Mucosa of rectum (tissue), 2 donors: ENCODE results near the gene CNOT6.
"Not testable (repeated sequence)": the region's sequence is repeated elsewhere in the genome, so short reads cannot be mapped to it uniquely, and the experiment has no call there.

Experiments used
- H3K27ac ChIP-seq, 2 donors: one replicate each; pipeline ENCODE4 v1.7.0; 2013; ENCODE audit warnings: inconsistent platforms in 2 of 2, low read depth in 2 of 2, low read length in 2 of 2
- H3K27me3 ChIP-seq, 2 donors: one replicate each; pipeline ENCODE4 v1.7.0; 2013; ENCODE audit warnings: low read length in 2 of 2; ENCODE audit not compliant: control insufficient read depth in 2 of 2, insufficient read depth in 2 of 2
- H3K36me3 ChIP-seq, 2 donors: one replicate each; pipeline ENCODE4 v1.7.0; 2013; ENCODE audit warnings: low read length in 2 of 2; ENCODE audit not compliant: control insufficient read depth in 2 of 2, insufficient read depth in 2 of 2
- H3K4me1 ChIP-seq, 2 donors: one replicate each; pipeline ENCODE4 v1.7.0; 2013; ENCODE audit warnings: low read length in 2 of 2, mild to moderate bottlenecking in 1 of 2; ENCODE audit not compliant: control insufficient read depth in 2 of 2, insufficient read depth in 2 of 2
- H3K4me3 ChIP-seq, 2 donors: one replicate each; pipeline ENCODE4 v1.7.0; 2013; ENCODE audit warnings: low read length in 2 of 2
- H3K9ac ChIP-seq, 2 donors: one replicate each; pipeline ENCODE4 v1.7.0; 2013; ENCODE audit warnings: low read length in 2 of 2, low read depth in 1 of 2, mild to moderate bottlenecking in 1 of 2
- H3K9me3 ChIP-seq, 2 donors: one replicate each; pipeline ENCODE4 v1.7.0; 2013; ENCODE audit warnings: low read length in 2 of 2; ENCODE audit not compliant: control insufficient read depth in 2 of 2
- donor health status: healthy.
- donor health status: Normal muscosa, but diverticular disease.

CNOT6 gene

GRCh38 chr5:180492226-180492903, 1.8 kb upstream of the CNOT6 start:
- Histone ChIP-seq H3K4me3 (no peak overlapping the region), H3K9ac (no peak overlapping the region)

DNA sequence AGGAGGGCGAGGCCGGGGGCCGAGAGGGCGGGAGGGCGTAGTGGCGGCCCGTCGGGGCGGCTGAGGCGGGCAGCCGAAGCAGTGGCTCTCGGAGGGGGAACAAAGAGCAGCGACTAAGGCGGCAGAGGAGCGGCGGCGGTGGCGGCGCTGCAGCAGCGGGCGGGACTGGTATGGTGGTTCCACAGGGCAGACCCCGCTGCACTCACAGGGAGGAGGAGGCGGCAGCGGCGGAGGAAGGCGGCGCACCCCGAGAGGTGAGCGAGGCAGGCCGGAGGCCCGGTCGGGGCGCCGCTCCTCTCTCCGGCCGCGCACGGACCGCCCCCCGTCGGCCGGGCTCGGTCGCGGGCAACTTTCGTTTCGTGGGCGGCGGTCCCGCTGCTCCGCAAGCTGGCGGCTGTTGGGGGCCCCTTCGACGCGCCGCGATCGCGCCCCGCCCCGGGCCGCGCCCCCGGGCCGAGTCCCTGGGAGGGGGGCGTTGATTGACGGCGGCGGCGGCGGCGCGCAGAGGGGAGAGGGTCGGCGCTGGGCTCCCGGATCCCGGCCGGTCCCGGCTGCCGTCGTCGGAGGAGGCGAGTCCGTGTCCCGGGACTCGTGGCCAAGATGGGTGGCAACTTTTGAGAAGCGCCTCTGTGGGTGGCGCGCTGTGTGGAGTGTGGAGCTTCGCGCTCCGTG, 467 bp downstream of the CNOT6 start:
- no peaks in the 10 kb centered on the region for H3K36me3 ChIP-seq
- H3K27me3 ChIP-seq, result no peaks in the 10 kb centered on the region
- peak overlapping the region; percentile 82 to 91 for H3K27ac ChIP-seq
- peak overlapping the region; percentile 79 to 85 for H3K4me3 ChIP-seq
- H3K9me3 ChIP-seq, result no peaks in the 10 kb centered on the region
- peak overlapping the region; percentile 73 to 86 for H3K9ac ChIP-seq
- H3K4me1 ChIP-seq, result peaks cover 10 to 16% of the 10 kb centered on the region in 2 donors

More at GRCh38 chr5:180492226-180492903, 1.8 kb upstream of the CNOT6 start:
- Histone ChIP-seq H3K36me3 (no peaks in the 10 kb centered on the region), H3K27me3 (no peaks in the 10 kb centered on the region), H3K4me1 (peaks cover 4 to 12% of the 10 kb centered on the region in 2 donors), H3K9me3 (no peaks in the 10 kb centered on the region), H3K27ac (no peak overlapping the region)

GRCh38 chr5:180495292-180495691, 1.1 kb downstream of the CNOT6 start:
- Histone ChIP-seq H3K4me1 (peaks cover 11 to 19% of the 10 kb centered on the region in 2 donors), H3K9ac (peak overlapping the region; percentile 73 to 86), H3K36me3 (no peaks in the 10 kb centered on the region), H3K9me3 (no peaks in the 10 kb centered on the region), H3K4me3 (peak overlapping the region; percentile 79 to 85), H3K27me3 (no peaks in the 10 kb centered on the region), H3K27ac (no peak overlapping the region)

DNA sequence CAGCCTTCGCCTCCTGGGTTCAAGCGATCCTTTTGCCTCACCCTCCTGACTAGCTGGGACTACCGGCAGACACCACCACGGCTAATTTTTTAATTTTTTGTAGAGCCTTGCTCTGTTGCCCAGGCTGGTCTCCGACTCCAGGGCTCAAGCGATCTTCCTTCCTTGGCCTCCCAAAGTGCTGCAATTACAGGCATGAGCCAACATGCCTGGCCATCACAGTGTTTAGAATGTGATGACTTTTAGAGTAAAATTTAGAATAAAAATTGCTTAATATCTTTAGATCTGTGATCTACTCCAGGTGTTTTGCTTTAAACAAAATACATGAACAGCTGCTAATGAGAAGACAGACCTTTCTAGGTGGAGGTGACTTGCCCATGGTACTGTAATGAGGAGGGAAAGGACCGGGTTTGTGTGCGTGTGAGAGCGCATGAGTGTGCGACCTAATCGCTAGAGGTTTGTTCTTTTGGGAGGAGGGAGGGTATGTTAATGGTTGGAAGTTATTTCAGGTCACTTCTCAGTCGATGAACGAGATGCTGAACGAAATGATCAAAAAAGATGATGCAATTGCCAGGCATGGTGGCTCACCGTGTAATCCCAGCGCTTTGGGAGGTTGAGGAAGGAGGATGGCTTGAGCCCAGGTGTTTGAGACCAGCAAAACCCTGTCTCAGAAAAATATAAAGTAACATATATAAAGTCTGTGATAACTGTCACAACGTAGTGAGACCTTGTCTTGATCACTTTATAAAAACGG, 2.0 kb downstream of the CNOT6 start:
- Histone ChIP-seq H3K9ac (no peak overlapping the region), H3K27ac (no peak overlapping the region), H3K27me3 (no peaks in the 10 kb centered on the region), H3K4me1 (peaks cover 11 to 19% of the 10 kb centered on the region in 2 donors), H3K36me3 (no peaks in the 10 kb centered on the region), H3K9me3 (no peaks in the 10 kb centered on the region), H3K4me3 (no peak overlapping the region)

DNA sequence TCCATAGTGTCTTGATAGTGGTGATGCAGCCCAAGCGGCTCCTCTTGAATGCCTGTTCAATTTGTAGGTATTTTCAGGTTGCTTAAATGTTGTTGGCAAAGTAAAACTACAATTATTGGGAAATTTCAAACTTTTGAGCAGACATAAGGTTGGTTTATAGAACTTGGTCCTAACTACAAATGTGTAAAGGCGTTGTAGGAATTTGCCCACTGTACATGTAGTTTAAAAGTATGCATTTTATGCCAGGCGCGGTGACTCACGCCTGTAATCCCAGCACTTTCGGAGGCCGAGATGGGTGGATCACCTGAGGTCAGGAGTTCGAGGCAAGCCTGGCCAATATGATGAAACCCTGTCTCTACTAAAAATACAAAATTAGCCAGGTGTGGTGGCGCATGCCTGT, 2.6 kb downstream of the CNOT6 start:
- not testable (repeated sequence) for H3K9me3 ChIP-seq, H3K27me3 ChIP-seq, H3K27ac ChIP-seq, H3K4me3 ChIP-seq, H3K36me3 ChIP-seq, H3K9ac ChIP-seq
- H3K4me1 ChIP-seq, result peaks cover 14 to 19% of the 10 kb centered on the region in 2 donors

DNA sequence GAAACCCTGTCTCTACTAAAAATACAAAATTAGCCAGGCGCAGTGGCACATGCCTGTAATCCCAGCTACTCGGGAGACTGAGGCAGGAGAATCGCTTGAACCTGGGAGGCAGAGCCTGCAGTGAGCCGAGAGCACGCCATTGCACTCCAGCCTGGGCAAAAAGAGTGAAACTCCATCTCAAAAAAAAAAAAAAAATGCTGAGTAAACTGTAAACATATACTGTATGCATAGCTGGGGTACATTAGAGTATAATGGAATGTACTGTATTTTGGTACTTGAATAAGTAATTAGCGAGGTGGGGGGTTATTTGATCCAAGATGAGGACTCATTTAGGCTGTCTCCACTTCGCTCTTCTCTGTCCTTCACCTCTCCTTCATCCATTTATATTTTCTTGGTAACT, 3.7 kb downstream of the CNOT6 start:
- H3K4me1 ChIP-seq, result peaks cover 14 to 19% of the 10 kb centered on the region in 2 donors
- H3K4me3 ChIP-seq, H3K27ac ChIP-seq, H3K9me3 ChIP-seq, H3K27me3 ChIP-seq, H3K36me3 ChIP-seq, H3K9ac ChIP-seq: not testable (repeated sequence)

DNA sequence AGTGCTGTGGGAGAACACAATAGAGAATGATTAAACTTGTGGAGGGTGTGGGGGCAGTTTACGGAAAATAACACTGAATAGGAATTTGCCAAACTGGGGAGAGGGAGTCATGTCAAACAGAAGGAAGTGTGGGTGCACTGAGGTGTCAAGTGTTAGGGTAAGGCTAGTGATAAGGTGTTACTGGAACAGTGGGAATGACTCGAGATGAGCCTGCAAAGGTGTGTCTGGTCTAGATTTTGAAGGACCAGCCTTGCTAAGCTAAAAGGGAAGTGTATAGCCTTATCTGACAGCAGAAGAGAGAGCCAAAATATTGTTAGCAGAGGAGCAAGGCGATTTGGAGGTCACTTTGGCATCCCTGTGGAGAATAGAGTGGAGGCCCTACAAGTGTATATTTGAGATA, 4.2 kb downstream of the CNOT6 start:
- H3K27me3 ChIP-seq, result no peaks in the 10 kb centered on the region
- no peaks in the 10 kb centered on the region for H3K9me3 ChIP-seq
- H3K4me1 ChIP-seq, result peaks cover 14 to 19% of the 10 kb centered on the region in 2 donors
- no peak overlapping the region for H3K4me3 ChIP-seq
- no peak overlapping the region for H3K9ac ChIP-seq
- H3K27ac ChIP-seq, result no peak overlapping the region
- no peaks in the 10 kb centered on the region for H3K36me3 ChIP-seq

DNA sequence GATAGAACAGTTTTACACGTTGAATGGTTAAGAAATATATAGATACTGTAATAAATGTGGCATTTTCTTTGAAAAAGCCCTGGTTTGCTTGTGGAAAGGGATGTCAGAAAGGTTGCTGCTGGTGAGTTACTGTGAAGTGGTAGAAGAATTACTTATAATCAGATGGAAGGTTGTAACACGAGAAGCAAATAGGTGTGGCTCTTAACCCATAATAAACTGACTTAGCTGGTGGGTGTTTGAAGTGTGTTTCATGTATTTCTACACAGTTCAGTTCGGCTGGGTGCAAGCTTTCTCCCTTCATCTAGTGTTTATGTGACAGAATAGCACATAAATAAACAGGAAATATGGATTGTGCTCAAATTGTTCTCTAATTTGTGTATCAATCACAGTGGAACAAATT, 5.5 kb downstream of the CNOT6 start:
- H3K4me3 ChIP-seq, result no peak overlapping the region
- no peak overlapping the region for H3K27ac ChIP-seq
- H3K4me1 ChIP-seq, result peaks cover 14 to 19% of the 10 kb centered on the region in 2 donors
- H3K9me3 ChIP-seq, result no peaks in the 10 kb centered on the region
- H3K27me3 ChIP-seq, result no peaks in the 10 kb centered on the region
- peak overlapping the region in 1 of 2 donors; percentile 10 for H3K9ac ChIP-seq
- no peaks in the 10 kb centered on the region for H3K36me3 ChIP-seq

GRCh38 chr5:180500300-180500699, 6.1 kb downstream of the CNOT6 start:
- not testable (repeated sequence) for H3K9ac ChIP-seq, H3K9me3 ChIP-seq, H3K4me3 ChIP-seq, H3K27ac ChIP-seq, H3K27me3 ChIP-seq, H3K36me3 ChIP-seq
- peaks cover 11 to 15% of the 10 kb centered on the region in 2 donors for H3K4me1 ChIP-seq

DNA sequence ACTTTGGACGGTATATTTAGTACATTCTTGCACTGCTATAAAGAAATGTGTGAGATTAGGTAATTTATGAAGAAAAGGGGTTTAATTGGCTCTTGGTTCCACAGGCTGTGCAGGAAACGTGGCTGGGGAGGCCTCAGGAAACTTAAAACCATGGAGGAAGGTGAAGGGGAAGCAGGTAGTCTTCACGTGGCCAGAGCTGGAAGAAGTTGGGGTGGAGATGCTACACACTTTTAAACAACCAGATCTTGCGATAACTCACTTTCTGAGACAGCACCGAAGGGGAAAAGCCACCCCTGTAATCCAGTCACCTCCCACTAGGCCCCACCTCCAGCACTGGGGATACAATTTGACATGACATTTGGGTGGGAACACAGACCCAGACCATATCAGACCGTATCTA, 13.5 kb downstream of the CNOT6 start:
- peaks cover 2 to 4% of the 10 kb centered on the region in 2 donors for H3K36me3 ChIP-seq
- no peaks in the 10 kb centered on the region for H3K27me3 ChIP-seq
- no peak overlapping the region for H3K27ac ChIP-seq
- no peaks in the 10 kb centered on the region for H3K9me3 ChIP-seq
- no peak overlapping the region for H3K9ac ChIP-seq
- no peak overlapping the region for H3K4me3 ChIP-seq
- no peaks in the 10 kb centered on the region for H3K4me1 ChIP-seq
